Activated CD4-positive, alpha-beta T cell treated with anti-CD3 and anti-CD28 coated beads, Interleukin-2, amount 10 ng/mL, durations not matched to agents 7 days and 5 days (primary cell): ENCODE results near the gene SGCD. TPM values are rescaled to one million over a fixed set of nuclear protein-coding genes. Genes with fewer than 3 reads are reported as not detected.

Experiments used
- CTCF ChIA-PET: fragments of 350-600 bp; sonication (Branson Sonifier 250); formaldehyde crosslinking; loops from one replicate; lab custom pipeline; 2021; ENCODE audit warnings: antibody characterized with exemption; lab: Charles Lee
- POLR2A ChIA-PET: fragments of 350-600 bp; sonication (Branson Sonifier 250); formaldehyde crosslinking; loops from one replicate; lab custom pipeline; 2021; ENCODE audit warnings: antibody characterized with exemption; lab: Charles Lee
- DNase-seq: peaks from one replicate; pipeline ENCODE4 v3.0.0-alpha.2; 2020
- H3K27ac Mint-ChIP-seq: one replicate; pipeline ENCODE4 v1.8.0; 2021; ENCODE audit warnings: mild to moderate bottlenecking, moderate library complexity, mixed read lengths
- H3K27me3 Mint-ChIP-seq: one replicate; pipeline ENCODE4 v1.8.0; 2021; ENCODE audit warnings: mixed read lengths
- H3K36me3 Mint-ChIP-seq: one replicate; pipeline ENCODE4 v1.8.0; 2021; ENCODE audit warnings: low read depth, mixed read lengths
- H3K4me1 Mint-ChIP-seq: one replicate; pipeline ENCODE4 v1.8.0; 2021; ENCODE audit warnings: mixed read lengths
- H3K4me3 Mint-ChIP-seq: one replicate; pipeline ENCODE4 v1.8.0; 2021; ENCODE audit warnings: mild to moderate bottlenecking, moderate library complexity, mixed read lengths
- H3K9me3 Mint-ChIP-seq: one replicate; pipeline ENCODE4 v1.8.0; 2021; ENCODE audit warnings: mixed read lengths
- total RNA-seq, 2 experiments: library from RNA; stranded (reverse); gene quantifications; one replicate each; pipeline ENCODE4 v1.2.3, GENCODE V29; 2021

Gene SGCD
- total RNA-seq, 2 experiments from 2014 or later = not detected

- Mint-ChIP-seq H3K9me3 (no peaks in the 10 kb centered on the region), H3K4me3 (no peak overlapping the region), H3K36me3 (no peaks in the 10 kb centered on the region), H3K4me1 (no peaks in the 10 kb centered on the region), H3K27ac (no peak overlapping the region), H3K27me3 (peaks cover 42% of the 10 kb centered on the region)
- ChIA-PET POLR2A (no interaction called here), CTCF (no interaction called here)
- DNase-seq = no peak
Observed at GRCh38 chr5:156691572-156691971, 364.6 kb downstream of the SGCD start.

- CTCF ChIA-PET = interaction anchor here (0.8 kb wide), 1 partner anchor 11 kb away, joined by 3 read pairs; no protein-coding TSS in a partner anchor
- Mint-ChIP-seq H3K4me1 (no peaks in the 10 kb centered on the region), H3K4me3 (no peak overlapping the region)
Observed at GRCh38 chr5:156693113-156693512, 366.1 kb downstream of the SGCD start.

GRCh38 chr5:156694598-156694997, 367.6 kb downstream of the SGCD start:
- Mint-ChIP-seq H3K36me3 (no peaks in the 10 kb centered on the region), H3K27ac (no peak overlapping the region), H3K9me3 (no peaks in the 10 kb centered on the region), H3K4me1 (no peaks in the 10 kb centered on the region), H3K27me3 (peaks cover 18% of the 10 kb centered on the region), H3K4me3 (no peak overlapping the region)
- ChIA-PET CTCF (no interaction called here), POLR2A (no interaction called here)
- no peak for DNase-seq

More at GRCh38 chr5:156693113-156693512, 366.1 kb downstream of the SGCD start:
- H3K9me3 Mint-ChIP-seq = no peaks in the 10 kb centered on the region
- DNase-seq = no peak
- peaks cover 30% of the 10 kb centered on the region for H3K27me3 Mint-ChIP-seq
- H3K27ac Mint-ChIP-seq = no peak overlapping the region
- POLR2A ChIA-PET = no interaction called here
- H3K36me3 Mint-ChIP-seq = no peaks in the 10 kb centered on the region

- CTCF ChIA-PET = no interaction called here
- Mint-ChIP-seq H3K4me1 (no peaks in the 10 kb centered on the region), H3K27me3 (peaks cover 12% of the 10 kb centered on the region), H3K27ac (no peak overlapping the region), H3K4me3 (no peak overlapping the region), H3K36me3 (no peaks in the 10 kb centered on the region), H3K9me3 (no peaks in the 10 kb centered on the region)
- DNase-seq = no peak
- POLR2A ChIA-PET = no interaction called here
Observed at GRCh38 chr5:156695774-156696173, 368.8 kb downstream of the SGCD start.

- no peak overlapping the region for H3K27ac Mint-ChIP-seq
- no peaks in the 10 kb centered on the region for H3K9me3 Mint-ChIP-seq
- peaks cover 7% of the 10 kb centered on the region for H3K27me3 Mint-ChIP-seq
- no peaks in the 10 kb centered on the region for H3K36me3 Mint-ChIP-seq
- no peak overlapping the region for H3K4me3 Mint-ChIP-seq
- ChIA-PET POLR2A (no interaction called here), CTCF (no interaction called here)
- no peaks in the 10 kb centered on the region for H3K4me1 Mint-ChIP-seq
- no peak for DNase-seq
Observed at GRCh38 chr5:156698323-156698722, 371.4 kb downstream of the SGCD start.

GRCh38 chr5:156699147-156699546, 372.2 kb downstream of the SGCD start:
- Mint-ChIP-seq H3K9me3 (no peaks in the 10 kb centered on the region), H3K27me3 (peaks cover 3% of the 10 kb centered on the region), H3K36me3 (no peaks in the 10 kb centered on the region), H3K4me1 (no peaks in the 10 kb centered on the region), H3K27ac (no peak overlapping the region), H3K4me3 (no peak overlapping the region)
- ChIA-PET CTCF (interaction anchor here (1.1 to 1.2 kb wide), 2 partner anchors 12 to 26 kb away, joined by 3 to 4 read pairs; no protein-coding TSS in a partner anchor), POLR2A (interaction anchor here (0.7 kb wide), 1 partner anchor 972 kb away, joined by 3 read pairs; no protein-coding TSS in a partner anchor)
- DNase-seq = no peak

- Mint-ChIP-seq H3K27ac (no peak overlapping the region), H3K36me3 (no peaks in the 10 kb centered on the region), H3K27me3 (peaks cover 16% of the 10 kb centered on the region), H3K4me1 (no peaks in the 10 kb centered on the region), H3K4me3 (no peak overlapping the region), H3K9me3 (no peaks in the 10 kb centered on the region)
- POLR2A ChIA-PET = no interaction called here
- no peak for DNase-seq
- CTCF ChIA-PET = interaction anchor here (1.0 kb wide), 2 partner anchors 10 to 19 kb away, joined by 3 read pairs; no protein-coding TSS in a partner anchor
Observed at GRCh38 chr5:156704139-156704538, 377.2 kb downstream of the SGCD start.

- POLR2A ChIA-PET = no interaction called here
- Mint-ChIP-seq H3K4me1 (no peaks in the 10 kb centered on the region), H3K36me3 (no peaks in the 10 kb centered on the region), H3K9me3 (no peaks in the 10 kb centered on the region), H3K27ac (no peak overlapping the region), H3K27me3 (peaks cover 20% of the 10 kb centered on the region), H3K4me3 (no peak overlapping the region)
- CTCF ChIA-PET = no interaction called here
- DNase-seq = no peak
Observed at GRCh38 chr5:156706631-156707030, 379.7 kb downstream of the SGCD start.

GRCh38 chr5:156707750-156708149, 380.8 kb downstream of the SGCD start:
- Mint-ChIP-seq H3K9me3 (no peaks in the 10 kb centered on the region), H3K27ac (no peak overlapping the region), H3K36me3 (no peaks in the 10 kb centered on the region), H3K27me3 (peaks cover 24% of the 10 kb centered on the region), H3K4me3 (no peak overlapping the region), H3K4me1 (no peaks in the 10 kb centered on the region)
- CTCF ChIA-PET = interaction anchor here (1.0 kb wide), 1 partner anchor 20 kb away, joined by 3 read pairs; no protein-coding TSS in a partner anchor
- DNase-seq = no peak
- POLR2A ChIA-PET = no interaction called here

GRCh38 chr5:156715287-156715686, 388.3 kb downstream of the SGCD start:
- CTCF ChIA-PET = interaction anchor here (1.0 kb wide), 1 partner anchor 18 kb away, joined by 4 read pairs; no protein-coding TSS in a partner anchor
- no peaks in the 10 kb centered on the region for H3K4me1 Mint-ChIP-seq
- no peaks in the 10 kb centered on the region for H3K9me3 Mint-ChIP-seq
- H3K36me3 Mint-ChIP-seq = no peaks in the 10 kb centered on the region
- no peak overlapping the region for H3K27ac Mint-ChIP-seq
- POLR2A ChIA-PET = no interaction called here
- no peak overlapping the region for H3K4me3 Mint-ChIP-seq
- DNase-seq = no peak
- peaks cover 11% of the 10 kb centered on the region for H3K27me3 Mint-ChIP-seq

GRCh38 chr5:156716591-156717380, 389.8 kb downstream of the SGCD start:
- ChIA-PET POLR2A (interaction anchor here (0.6 kb wide), 1 partner anchor 414 kb away, joined by 4 read pairs; no protein-coding TSS in a partner anchor), CTCF (no interaction called here)
- DNase-seq = no peak
- Mint-ChIP-seq H3K4me3 (no peak overlapping the region), H3K27ac (no peak overlapping the region), H3K36me3 (no peaks in the 10 kb centered on the region), H3K27me3 (peaks cover 4% of the 10 kb centered on the region), H3K4me1 (no peaks in the 10 kb centered on the region), H3K9me3 (no peaks in the 10 kb centered on the region)

- Mint-ChIP-seq H3K27ac (no peak overlapping the region), H3K4me3 (no peak overlapping the region), H3K36me3 (no peaks in the 10 kb centered on the region), H3K27me3 (peaks cover 6% of the 10 kb centered on the region), H3K4me1 (no peaks in the 10 kb centered on the region), H3K9me3 (no peaks in the 10 kb centered on the region)
- DNase-seq = no peak
- ChIA-PET CTCF (no interaction called here), POLR2A (no interaction called here)
Observed at GRCh38 chr5:156718985-156719384, 392.0 kb downstream of the SGCD start.

GRCh38 chr5:156722358-156722757, 395.4 kb downstream of the SGCD start:
- no peak for DNase-seq
- no peaks in the 10 kb centered on the region for H3K36me3 Mint-ChIP-seq
- no peaks in the 10 kb centered on the region for H3K4me1 Mint-ChIP-seq
- peaks cover 16% of the 10 kb centered on the region for H3K27me3 Mint-ChIP-seq
- no peak overlapping the region for H3K4me3 Mint-ChIP-seq
- ChIA-PET CTCF (interaction anchor here (1.0 kb wide), 1 partner anchor 9 kb away, joined by 4 read pairs; no protein-coding TSS in a partner anchor), POLR2A (no interaction called here)
- no peaks in the 10 kb centered on the region for H3K9me3 Mint-ChIP-seq
- H3K27ac Mint-ChIP-seq = no peak overlapping the region
